Right renal cortex interstitium (tissue), 3 donors: Measurements from ENCODE around the gene MMP26. TPM values are rescaled to one million over a fixed set of nuclear protein-coding genes. Genes with fewer than 3 reads are reported as not detected.

Experiments used
- DNase-seq, 3 donors: peaks; one replicate each; pipeline ENCODE4 v3.0.0-alpha.2; 2013; ENCODE audit warnings: low read depth in 3 of 3, low spot score in 2 of 3
- polyA plus RNA-seq, 3 donors: library from polyadenylated mRNA; unstranded; fragments of 120-200 nt; gene quantifications; one replicate each; pipeline ENCODE4 v1.2.1, GENCODE V29; 2013; ENCODE audit not compliant: insufficient read length in 3 of 3

The MMP26 gene
- polyA plus RNA-seq: under 1 TPM; 0.31 to 0.50 (median 0.39) TPM

- DNase-seq: peak in 2 of 3 donors; percentile 52 to 53
Observed at GRCh38 chr11:4704054-4704789, at the start of gene MMP26. Gene MMP26, plus strand, starts transcription at chr11:4704784.

GRCh38 chr11:4658629-4659445 is 45.7 kb upstream of the MMP26 start:
- DNase-seq: no peak

GRCh38 chr11:4662876-4663275 is 41.7 kb upstream of the MMP26 start:
- DNase-seq: no peak

DNA sequence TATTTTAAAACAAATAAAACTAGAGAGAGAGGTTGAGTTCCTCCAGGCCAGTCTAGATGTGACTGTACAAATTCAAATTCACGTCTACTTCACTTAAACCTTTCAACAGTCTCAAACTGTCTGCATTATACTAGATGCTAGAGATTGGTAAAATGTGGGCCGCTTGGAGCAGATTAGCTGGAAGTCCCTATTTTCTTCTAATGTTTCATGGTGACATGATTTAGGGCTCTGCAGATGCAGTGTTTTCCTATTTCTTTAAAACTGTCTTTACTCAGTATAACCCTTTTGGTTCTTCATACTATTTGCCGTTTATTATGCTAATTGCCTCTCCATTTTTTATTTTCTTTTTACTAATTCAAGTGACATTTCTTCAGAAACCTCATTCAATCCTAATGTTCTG is 40.4 kb upstream of the MMP26 start:
- DNase-seq: no peak

GRCh38 chr11:4664786-4665185 is 39.8 kb upstream of the MMP26 start:
- no peak for DNase-seq

DNA sequence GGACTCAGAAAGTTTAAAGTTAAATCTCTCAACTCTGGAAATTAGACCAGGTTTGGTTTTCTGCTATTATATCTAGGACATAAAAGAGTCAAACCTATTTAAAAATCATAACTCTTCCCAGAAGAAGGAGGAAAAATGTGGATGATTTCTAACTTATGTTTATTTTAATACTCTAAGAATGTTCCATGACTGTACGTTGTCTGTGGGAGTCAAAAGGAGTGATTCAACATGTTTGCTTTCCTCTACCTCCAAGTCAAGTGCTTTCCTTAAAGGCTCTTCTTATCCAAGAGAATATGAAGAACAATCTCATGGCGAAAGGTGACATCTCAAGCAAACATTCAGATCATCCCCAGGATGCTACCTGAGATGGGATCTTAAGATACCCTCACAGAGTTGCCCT is 39.2 kb upstream of the MMP26 start:
- DNase-seq: no peak

DNA sequence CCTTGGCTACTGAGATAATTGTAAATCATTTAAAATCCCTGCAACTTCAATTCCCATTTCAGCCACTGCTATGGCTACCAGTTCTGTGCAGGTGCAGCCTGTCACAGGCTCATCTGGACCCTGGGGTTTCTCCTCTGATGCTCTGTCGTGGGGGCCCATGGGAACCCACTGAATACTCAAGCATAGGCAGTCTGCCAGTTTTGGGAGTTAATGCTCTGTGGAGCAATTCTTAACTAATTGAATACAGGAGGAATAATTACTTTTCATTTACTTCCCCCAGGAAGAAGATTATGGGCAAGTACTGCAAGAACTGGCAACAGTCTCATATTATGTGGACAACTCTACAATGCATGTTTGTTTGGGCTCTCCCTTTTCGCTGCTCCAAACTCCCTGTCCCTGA is 32.8 kb upstream of the MMP26 start:
- no peak for DNase-seq

DNA sequence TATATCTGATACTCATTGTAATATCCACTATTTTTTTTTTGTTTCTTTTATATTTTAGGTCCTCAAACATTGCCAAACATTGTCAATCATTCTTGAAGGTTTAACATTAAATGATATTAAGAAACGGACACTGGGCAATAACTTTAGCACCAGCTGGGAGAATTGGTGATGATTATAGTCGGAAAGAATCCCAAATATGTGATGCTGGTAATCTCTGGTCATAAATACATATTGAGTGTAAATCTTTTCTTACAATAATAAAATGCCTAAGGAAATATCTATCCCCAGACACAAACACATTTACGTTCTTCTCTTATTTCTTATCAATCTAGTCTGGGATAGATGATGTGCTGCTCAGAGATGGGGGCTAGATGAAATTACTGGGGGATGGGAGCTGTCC is 32.1 kb upstream of the MMP26 start:
- no peak for DNase-seq

DNA sequence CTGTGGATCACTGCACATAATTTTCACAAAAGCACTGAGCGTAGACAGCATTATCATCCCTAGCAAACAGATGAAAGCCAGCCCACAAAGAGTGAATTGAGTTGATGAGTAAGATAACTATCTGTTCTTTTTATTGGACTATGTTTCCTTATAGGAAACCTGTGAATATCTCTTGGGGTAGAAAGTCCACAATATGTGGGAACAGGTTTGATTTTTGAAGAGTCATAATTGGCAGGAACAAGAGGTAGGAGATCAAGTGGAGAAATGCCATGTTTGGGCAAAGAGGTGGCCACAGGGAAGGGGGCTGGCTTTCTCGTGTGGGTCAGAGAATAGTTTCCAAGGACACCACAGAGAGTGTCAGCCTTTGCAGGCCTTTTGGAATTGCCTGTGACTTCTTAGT is 30.8 kb upstream of the MMP26 start:
- DNase-seq: no peak

GRCh38 chr11:4677948-4678347 is 26.6 kb upstream of the MMP26 start:
- DNase-seq: peak in 1 of 3 donors; percentile 58

GRCh38 chr11:4680341-4680740 is 24.2 kb upstream of the MMP26 start:
- no peak for DNase-seq

GRCh38 chr11:4682623-4683419 is 21.8 kb upstream of the MMP26 start:
- no peak for DNase-seq

- no peak for DNase-seq
Observed at GRCh38 chr11:4684631-4685285, 19.8 kb upstream of the MMP26 start.

- DNase-seq: no peak
Observed at GRCh38 chr11:4695442-4695841, 9.1 kb upstream of the MMP26 start.

DNA sequence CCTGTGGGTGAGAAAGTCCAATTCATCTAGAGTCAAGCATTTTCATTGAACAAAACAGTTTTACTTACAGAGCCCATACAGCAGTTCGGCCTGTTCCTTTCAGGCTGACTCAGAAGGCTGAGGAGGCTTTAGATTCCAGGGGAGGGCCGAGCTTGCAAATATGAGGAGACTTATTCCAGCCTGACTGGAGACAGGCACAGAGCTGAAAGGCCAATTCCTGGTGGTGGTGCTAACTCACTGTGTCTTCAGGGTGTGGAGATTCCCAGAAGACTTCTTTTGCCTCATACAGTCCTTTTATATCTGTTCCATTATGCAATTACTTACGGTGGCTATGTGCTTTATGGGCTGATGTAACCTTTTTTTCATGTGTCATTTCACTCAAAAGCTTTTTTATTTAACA is 7.0 kb upstream of the MMP26 start, which contains the start of gene OR51E2:
Gene OR51E2, minus strand, starts transcription at position 269 of the 400 bp plus-strand sequence. CDS start 15,142 bp downstream, outside the sequence.
- no peak for DNase-seq

GRCh38 chr11:4699697-4700435 is 4.7 kb upstream of the MMP26 start:
- no peak for DNase-seq

DNA sequence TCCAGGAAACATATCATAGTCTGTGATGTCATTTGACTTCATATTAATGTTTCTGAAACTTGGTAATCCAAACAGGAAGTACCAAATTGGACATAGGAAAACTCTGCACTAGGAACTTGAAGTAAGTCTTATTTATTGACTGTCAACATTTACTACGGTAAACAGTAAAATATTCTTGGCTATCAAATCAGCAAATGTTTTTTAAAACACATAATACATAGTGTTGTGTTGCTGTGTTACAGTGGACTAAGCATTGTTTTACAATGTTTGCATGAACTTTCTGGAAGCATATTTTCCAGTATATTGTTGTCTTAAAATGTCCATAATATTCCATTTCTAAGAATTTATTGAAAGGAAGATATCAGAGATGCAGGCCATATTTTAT is 4.2 kb upstream of the MMP26 start:
- DNase-seq: no peak

DNA sequence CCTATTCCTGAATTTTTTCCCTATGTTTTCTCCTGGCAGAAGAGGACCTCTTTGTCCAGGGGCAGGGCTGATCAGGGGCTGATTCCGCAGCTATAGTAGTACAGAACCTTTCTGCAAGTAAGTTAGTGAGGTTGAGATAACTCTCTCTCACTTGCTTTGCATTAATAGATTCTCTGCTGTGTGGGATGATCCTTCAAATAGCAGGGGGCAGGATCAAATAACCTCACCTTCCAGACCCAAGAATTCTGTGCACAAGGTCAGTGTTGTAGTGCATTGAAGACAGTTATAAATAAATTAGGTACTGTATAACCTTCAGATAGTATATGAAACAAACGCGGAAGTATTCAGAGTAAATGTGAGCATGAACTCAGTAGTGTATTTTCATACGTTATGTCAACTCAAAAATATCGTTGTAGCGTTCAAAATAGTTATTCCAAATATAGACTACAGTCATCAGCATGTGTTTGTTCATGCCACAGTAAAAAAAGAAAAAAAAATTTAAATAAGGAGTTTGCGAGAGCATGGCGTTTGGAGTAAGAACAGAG is 278 bp downstream of the MMP26 start:
- no peak for DNase-seq

DNA sequence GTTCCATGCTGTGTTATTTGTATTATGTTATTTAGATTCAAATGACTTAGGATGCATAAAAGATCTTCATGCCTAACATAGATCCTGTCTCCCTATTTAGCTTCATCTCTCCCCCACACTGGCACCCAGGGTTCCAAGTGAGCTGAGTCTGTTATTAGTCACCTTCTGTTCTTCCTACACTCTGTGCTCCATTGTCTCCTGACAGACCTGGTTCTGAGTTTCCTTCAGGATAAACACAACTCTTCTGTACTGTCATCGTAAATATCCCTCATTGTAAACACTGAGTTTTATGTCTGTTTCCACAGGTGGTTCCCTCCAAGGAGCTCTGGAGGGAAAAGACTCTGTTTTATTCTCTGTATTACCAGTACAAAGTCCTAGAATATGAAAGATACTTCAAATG is 8.7 kb downstream of the MMP26 start:
- no peak for DNase-seq

- no peak for DNase-seq
Observed at GRCh38 chr11:4714300-4714699, 9.7 kb downstream of the MMP26 start.
